ENCODE data around the gene RTL5. TPM values are rescaled to one million over a fixed set of nuclear protein-coding genes. Genes with fewer than 3 reads are reported as not detected.

The RTL5 gene
- total and polyA plus RNA-seq, 2 experiments from 2014 or later: 0.31 to 0.94 TPM

- H3K4me3 ChIP-seq: no peak overlapping the region
- ATAC-seq (no peak), DNase-seq (ENCODE audit: low spot score) (no peak)
- no peaks in the 10 kb centered on the region for H3K79me2 ChIP-seq (replicated peaks; ENCODE audit: insufficient read depth)
- no peaks in the 10 kb centered on the region for H4K20me1 ChIP-seq (replicated peaks; ENCODE audit: insufficient read depth)
- no peaks in the 10 kb centered on the region for H3K4me1 ChIP-seq (ENCODE audit: insufficient read depth)
- no peaks in the 10 kb centered on the region for H3K27me3 ChIP-seq (ENCODE audit: insufficient read depth)
- no peaks in the 10 kb centered on the region for H3K36me3 ChIP-seq (ENCODE audit: insufficient read depth)
- TF ChIP-seq POLR2AphosphoS5 (IDR thresholded peaks at IDR 0.05; ENCODE audit: low read depth) (no peak), REST (IDR thresholded peaks at IDR 0.05; ENCODE audit: unreplicated experiment) (no peak), EZH2phosphoT487 (IDR thresholded peaks at IDR 0.05; ENCODE audit: unreplicated experiment) (no peak), ETS1 (IDR thresholded peaks at IDR 0.05) (no peak), CREB1 (CRISPR knock-in tag; IDR thresholded peaks at IDR 0.05; ENCODE audit: low read depth) (no peak), CTCF (conservative IDR thresholded peaks at IDR 0.05; ENCODE audit: low read depth in 2 of 2) (no peak), ZNF114 (CRISPR knock-in tag; IDR thresholded peaks at IDR 0.05) (no peak), EZH2 (IDR thresholded peaks at IDR 0.05; ENCODE audit: low read depth, unreplicated experiment) (no peak), JUNB (IDR thresholded peaks at IDR 0.05; ENCODE audit: unreplicated experiment) (no peak), NANOG (IDR thresholded peaks at IDR 0.05; ENCODE audit: borderline replicate concordance) (no peak), ZNF331 (CRISPR knock-in tag; IDR thresholded peaks at IDR 0.05; ENCODE audit: low read depth) (no peak), ZNF462 (CRISPR knock-in tag; IDR thresholded peaks at IDR 0.05) (no peak), STAT1 (IDR thresholded peaks at IDR 0.05; ENCODE audit: unreplicated experiment) (no peak)
- H3F3A ChIP-seq (replicated peaks; ENCODE audit: low read depth): no peaks in the 10 kb centered on the region
- H3K27ac ChIP-seq (ENCODE audit: low read depth): no peak overlapping the region
- Mint-ChIP-seq H3K4me3 (no peak overlapping the region), H3K27me3 (ENCODE audit: insufficient read depth, low read depth, poor library complexity) (no peaks in the 10 kb centered on the region), H3K4me1 (no peaks in the 10 kb centered on the region), H3K36me3 (ENCODE audit: low read depth) (peaks cover 7% of the 10 kb centered on the region), H3K9me3 (peaks cover 24% of the 10 kb centered on the region), H3K27ac (no peak overlapping the region)
- no peak overlapping the region for H3K4me2 ChIP-seq
- no peaks in the 10 kb centered on the region for H3K9me2 ChIP-seq (ENCODE audit: insufficient read depth)
- H2AFZ ChIP-seq: no peak overlapping the region
Measured at GRCh38 chrX:72159769-72160168, 28.1 kb upstream of the RTL5 start.

Measured in GM23338 (cell line).